ENCODE results near the gene MTERF4.

GRCh38 chr2:241080405-241081189 lies 21.5 kb downstream of the MTERF4 start:
- TF ChIP-seq, protein P1, sequence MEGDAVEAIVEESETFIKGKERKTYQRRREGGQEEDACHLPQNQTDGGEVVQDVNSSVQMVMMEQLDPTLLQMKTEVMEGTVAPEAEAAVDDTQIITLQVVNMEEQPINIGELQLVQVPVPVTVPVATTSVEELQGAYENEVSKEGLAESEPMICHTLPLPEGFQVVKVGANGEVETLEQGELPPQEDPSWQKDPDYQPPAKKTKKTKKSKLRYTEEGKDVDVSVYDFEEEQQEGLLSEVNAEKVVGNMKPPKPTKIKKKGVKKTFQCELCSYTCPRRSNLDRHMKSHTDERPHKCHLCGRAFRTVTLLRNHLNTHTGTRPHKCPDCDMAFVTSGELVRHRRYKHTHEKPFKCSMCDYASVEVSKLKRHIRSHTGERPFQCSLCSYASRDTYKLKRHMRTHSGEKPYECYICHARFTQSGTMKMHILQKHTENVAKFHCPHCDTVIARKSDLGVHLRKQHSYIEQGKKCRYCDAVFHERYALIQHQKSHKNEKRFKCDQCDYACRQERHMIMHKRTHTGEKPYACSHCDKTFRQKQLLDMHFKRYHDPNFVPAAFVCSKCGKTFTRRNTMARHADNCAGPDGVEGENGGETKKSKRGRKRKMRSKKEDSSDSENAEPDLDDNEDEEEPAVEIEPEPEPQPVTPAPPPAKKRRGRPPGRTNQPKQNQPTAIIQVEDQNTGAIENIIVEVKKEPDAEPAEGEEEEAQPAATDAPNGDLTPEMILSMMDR (IDR thresholded peaks at IDR 0.05; ENCODE audit: low read depth, low read length) = no peak
- TF ChIP-seq EZH2phosphoT487 (IDR thresholded peaks at IDR 0.05; ENCODE audit: low read depth) = no peak

Data from OCI-LY3 (cell line).